Stimulated activated CD8-positive, alpha-beta memory T cell treated with anti-CD3 and anti-CD28 coated beads, Interleukin-15, amount 100 ng/mL, for 48 hours (primary cell): ENCODE measurements around the gene EPB41L2.
"Not testable (repeated sequence)": the region's sequence is repeated elsewhere in the genome, so short reads cannot be mapped to it uniquely, and the experiment has no call there.

Experiments
- DNase-seq, 2 donors: peaks; one replicate each; pipeline ENCODE4 v3.0.0-alpha.2; 2020; ENCODE audit warnings: low read depth in 2 of 2

EPB41L2 gene

DNA sequence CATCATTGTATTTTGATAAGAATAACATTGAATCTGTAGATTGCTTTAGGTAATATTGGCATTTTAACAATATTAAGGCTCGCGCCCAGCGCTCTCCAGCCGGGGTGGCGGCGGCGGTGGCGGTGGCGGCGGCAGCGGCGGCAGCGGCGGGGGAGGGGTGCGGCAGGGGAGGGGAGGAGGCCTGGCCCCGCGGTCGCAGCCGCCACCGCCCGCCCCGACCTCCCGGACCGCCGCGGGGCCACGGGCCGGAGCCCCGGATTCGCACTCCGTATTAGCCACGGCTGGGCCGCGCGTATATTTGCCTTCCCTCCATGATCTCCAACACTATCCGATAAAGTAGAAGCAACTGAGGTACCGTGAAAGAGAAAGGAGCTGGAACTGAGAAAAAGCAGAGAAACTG is 261.7 kb downstream of the EPB41L2 start:
- DNase-seq, result not testable (repeated sequence)

DNA sequence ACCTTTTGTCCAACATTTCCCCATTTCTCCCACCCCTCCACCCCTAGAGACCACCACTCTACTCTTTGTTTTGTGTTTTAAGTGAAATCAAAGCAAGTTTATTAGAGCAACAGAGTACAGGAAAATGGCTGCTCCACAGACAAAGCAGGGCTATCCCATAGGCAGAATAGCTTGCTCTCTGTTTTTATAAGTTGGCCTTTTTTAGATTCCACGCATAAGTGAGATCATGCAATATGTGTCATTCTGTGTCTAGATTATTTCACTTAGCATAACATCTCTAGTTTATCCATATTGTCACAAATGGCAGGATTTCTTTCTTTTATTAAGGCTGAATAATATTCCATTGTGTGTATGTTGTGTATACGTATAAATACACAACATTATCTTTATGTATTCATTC is 266.0 kb downstream of the EPB41L2 start:
- DNase-seq, result no peak

DNA sequence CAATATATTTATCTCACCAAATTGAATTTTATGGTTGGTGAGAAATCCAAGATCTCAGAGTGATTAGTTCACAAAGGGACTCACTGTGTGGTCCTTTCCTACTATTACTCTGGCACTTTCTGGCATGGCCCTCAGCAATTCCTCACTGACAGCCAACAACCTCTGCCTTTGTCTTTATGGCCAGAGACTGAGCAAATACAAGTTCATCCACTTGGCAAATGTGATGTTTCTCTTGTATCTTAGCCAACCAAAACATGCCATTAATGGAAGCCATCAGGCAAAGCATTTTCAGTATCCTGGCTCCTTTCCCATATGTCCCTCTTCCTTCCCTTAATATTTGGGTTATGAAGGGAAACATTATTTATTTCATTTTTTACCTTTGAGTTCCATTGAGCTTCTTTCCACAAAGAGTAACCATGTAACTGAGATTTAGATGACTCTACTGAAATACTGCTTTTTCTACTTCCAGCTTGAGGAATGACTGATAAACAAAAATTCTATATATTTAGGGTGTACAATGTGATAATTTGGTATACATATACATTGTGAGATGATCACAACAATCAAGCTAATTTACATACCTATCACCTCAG is 266.6 kb downstream of the EPB41L2 start:
- no peak for DNase-seq

DNA sequence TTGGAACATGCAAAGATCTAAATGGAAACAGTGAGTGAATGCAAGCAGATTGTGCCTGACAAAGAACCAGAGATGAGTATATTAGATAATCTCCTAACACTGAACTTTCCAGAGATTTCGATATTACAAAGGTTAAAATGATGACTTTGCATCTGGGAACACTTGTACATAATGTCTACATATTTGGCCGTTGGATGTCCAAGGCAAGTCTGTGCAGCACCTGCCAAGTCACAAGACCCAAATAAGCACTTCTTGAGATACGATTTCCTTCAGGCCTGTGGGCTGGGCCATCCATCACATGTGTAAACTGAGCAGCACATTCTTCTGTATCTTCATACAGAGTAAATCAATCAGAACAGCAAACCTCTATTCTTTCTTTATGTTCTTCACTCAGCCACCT is 268.3 kb downstream of the EPB41L2 start:
- DNase-seq, result no peak

DNA sequence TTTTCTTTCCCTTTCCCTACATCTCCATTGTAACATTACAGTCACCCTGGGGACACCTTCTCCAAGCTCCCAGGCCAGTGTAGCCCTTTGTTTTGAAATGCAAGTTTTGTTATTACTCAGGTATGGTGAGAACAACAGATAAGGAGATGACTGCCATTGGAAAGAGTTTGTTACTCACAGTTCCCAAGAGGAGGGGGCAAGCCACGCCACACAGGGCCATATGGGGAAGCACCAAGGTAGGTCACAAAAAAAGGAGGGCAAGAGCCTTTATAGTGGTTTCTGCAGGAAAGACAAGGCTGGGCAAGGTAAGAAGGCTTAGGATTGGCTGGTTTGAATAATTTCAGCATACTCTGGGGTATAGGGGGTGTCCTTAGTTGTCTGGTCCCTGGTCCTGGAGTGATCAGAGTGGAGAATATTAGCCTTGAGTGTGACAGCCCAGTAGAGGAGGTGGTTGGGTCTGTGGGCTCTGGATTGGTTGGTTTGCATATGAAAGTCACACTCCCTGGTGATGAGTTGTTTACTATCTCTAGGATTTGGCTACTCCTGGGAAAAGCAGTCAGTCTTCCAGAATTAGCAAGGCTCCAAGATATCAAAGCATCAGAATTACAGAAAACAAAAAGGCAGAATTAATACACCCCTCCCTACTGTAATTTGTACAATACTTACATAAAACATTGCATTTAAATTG is 268.9 kb downstream of the EPB41L2 start:
- no peak for DNase-seq
